Dendritic cell treated with granulocyte-macrophage colony-stimulating factor and Interleukin-4, amounts not matched to agents 40 ng/mL and 50 ng/mL, for 4 days (primary cell): Measurements from ENCODE around the gene ANKRD13B.

Source experiments
- H3K27ac Mint-ChIP-seq: one replicate; pipeline ENCODE4 v1.8.0; 2022; ENCODE audit warnings: mild to moderate bottlenecking, mixed read lengths
- H3K27me3 Mint-ChIP-seq: one replicate; pipeline ENCODE4 v1.8.0; 2022; ENCODE audit warnings: mild to moderate bottlenecking, mixed read lengths
- H3K36me3 Mint-ChIP-seq: one replicate; pipeline ENCODE4 v1.8.0; 2022; ENCODE audit warnings: low read depth, mixed read lengths
- H3K4me1 Mint-ChIP-seq: one replicate; pipeline ENCODE4 v1.8.0; 2022; ENCODE audit warnings: low read depth, mixed read lengths
- H3K4me3 Mint-ChIP-seq: one replicate; pipeline ENCODE4 v1.8.0; 2022; ENCODE audit warnings: mild to moderate bottlenecking, moderate library complexity, mixed read lengths
- H3K9me3 Mint-ChIP-seq: one replicate; pipeline ENCODE4 v1.8.0; 2022; ENCODE audit warnings: mixed read lengths
- intact Hi-C: fragments of 100-400 bp; cut with micrococcal nuclease; formaldehyde crosslinking; loops from one replicate; pipeline ENCODE4 v1.15.0; 2022

ANKRD13B gene

GRCh38 chr17:29582772-29583171 is 10.2 kb upstream of the ANKRD13B start:
- H3K4me3 Mint-ChIP-seq, result no peak overlapping the region
- no peaks in the 10 kb centered on the region for H3K27me3 Mint-ChIP-seq
- H3K4me1 Mint-ChIP-seq, result peaks cover 61% of the 10 kb centered on the region
- no peak overlapping the region for H3K27ac Mint-ChIP-seq
- H3K36me3 Mint-ChIP-seq, result peaks cover 64% of the 10 kb centered on the region
- H3K9me3 Mint-ChIP-seq, result no peaks in the 10 kb centered on the region
- intact Hi-C loops, result no loop called here

GRCh38 chr17:29583324-29584248 is 9.3 kb upstream of the ANKRD13B start:
- Mint-ChIP-seq H3K4me1 (peaks cover 68% of the 10 kb centered on the region), H3K4me3 (no peak overlapping the region), H3K27me3 (no peaks in the 10 kb centered on the region), H3K9me3 (no peaks in the 10 kb centered on the region), H3K36me3 (peaks cover 62% of the 10 kb centered on the region), H3K27ac (peak overlapping the region; percentile 81)
- intact Hi-C loops, result no loop called here

GRCh38 chr17:29584452-29585079 is 8.4 kb upstream of the ANKRD13B start:
- intact Hi-C loops, result no loop called here
- peak overlapping the region; percentile 81 for H3K27ac Mint-ChIP-seq

GRCh38 chr17:29585080-29585751 is 7.7 kb upstream of the ANKRD13B start:
- Mint-ChIP-seq H3K27ac (peak overlapping the region; percentile 81), H3K9me3 (no peaks in the 10 kb centered on the region), H3K4me3 (peak overlapping the region; percentile 67), H3K36me3 (peaks cover 49% of the 10 kb centered on the region), H3K4me1 (peaks cover 70% of the 10 kb centered on the region), H3K27me3 (no peaks in the 10 kb centered on the region)
- intact Hi-C loops, result no loop called here

More at GRCh38 chr17:29584452-29585079, 8.4 kb upstream of the ANKRD13B start:
- H3K9me3 Mint-ChIP-seq, result no peaks in the 10 kb centered on the region
- H3K4me1 Mint-ChIP-seq, result peaks cover 69% of the 10 kb centered on the region
- peak overlapping the region; percentile 67 for H3K4me3 Mint-ChIP-seq
- H3K36me3 Mint-ChIP-seq, result peaks cover 56% of the 10 kb centered on the region
- H3K27me3 Mint-ChIP-seq, result no peaks in the 10 kb centered on the region

GRCh38 chr17:29586676-29587469 is 6.1 kb upstream of the ANKRD13B start:
- Mint-ChIP-seq H3K36me3 (peaks cover 33% of the 10 kb centered on the region), H3K4me1 (peaks cover 82% of the 10 kb centered on the region), H3K9me3 (no peaks in the 10 kb centered on the region), H3K4me3 (peak overlapping the region; percentile 86), H3K27ac (peak overlapping the region; percentile 45), H3K27me3 (peaks cover 8% of the 10 kb centered on the region)
- intact Hi-C loops, result no loop called here

- H3K27ac Mint-ChIP-seq, result peak overlapping the region; percentile 80
- H3K27me3 Mint-ChIP-seq, result peaks cover 11% of the 10 kb centered on the region
- H3K9me3 Mint-ChIP-seq, result no peaks in the 10 kb centered on the region
- intact Hi-C loops, result no loop called here
- H3K4me1 Mint-ChIP-seq, result peaks cover 87% of the 10 kb centered on the region
- peaks cover 25% of the 10 kb centered on the region for H3K36me3 Mint-ChIP-seq
- peak overlapping the region; percentile 86 for H3K4me3 Mint-ChIP-seq
Observed at GRCh38 chr17:29587591-29587990, 5.3 kb upstream of the ANKRD13B start.

GRCh38 chr17:29588017-29588561 is 4.8 kb upstream of the ANKRD13B start:
- Mint-ChIP-seq H3K36me3 (peaks cover 21% of the 10 kb centered on the region), H3K9me3 (no peaks in the 10 kb centered on the region), H3K27me3 (peaks cover 14% of the 10 kb centered on the region), H3K27ac (peak overlapping the region; percentile 80), H3K4me1 (peaks cover 86% of the 10 kb centered on the region), H3K4me3 (peak overlapping the region; percentile 86)
- intact Hi-C loops, result loop anchor here (2.0 kb wide), 1 partner anchor 25 kb away; no protein-coding TSS in a partner anchor

- Mint-ChIP-seq H3K9me3 (no peaks in the 10 kb centered on the region), H3K36me3 (peaks cover 14% of the 10 kb centered on the region), H3K27ac (peak overlapping the region; percentile 80), H3K4me3 (peak overlapping the region; percentile 86), H3K4me1 (peaks cover 83% of the 10 kb centered on the region), H3K27me3 (peaks cover 18% of the 10 kb centered on the region)
- intact Hi-C loops, result loop anchor here (2.0 kb wide), 1 partner anchor 24 kb away; no protein-coding TSS in a partner anchor
Observed at GRCh38 chr17:29588562-29589411, 4.1 kb upstream of the ANKRD13B start.

GRCh38 chr17:29589524-29590410 is 3.2 kb upstream of the ANKRD13B start, which contains the start of gene GIT1:
Gene GIT1, minus strand, starts transcription at chr17:29589648. Its CDS starts 270 bp downstream, at chr17:29589378.
- peak within 1 kb of the TSS; percentile 80 for H3K27ac Mint-ChIP-seq
- peaks cover 10% of the 10 kb centered on the region for H3K36me3 Mint-ChIP-seq
- no peaks in the 10 kb centered on the region for H3K9me3 Mint-ChIP-seq
- intact Hi-C loops, result loop anchor here (2.0 kb wide), 1 partner anchor 23 kb away; no protein-coding TSS in a partner anchor
- H3K4me3 Mint-ChIP-seq, result peak within 1 kb of the TSS; percentile 86
- peaks cover 80% of the 10 kb centered on the region for H3K4me1 Mint-ChIP-seq
- H3K27me3 Mint-ChIP-seq, result peaks cover 28% of the 10 kb centered on the region

GRCh38 chr17:29590411-29591145 is 2.4 kb upstream of the ANKRD13B start:
- peaks cover 36% of the 10 kb centered on the region for H3K27me3 Mint-ChIP-seq
- H3K36me3 Mint-ChIP-seq, result peaks cover 10% of the 10 kb centered on the region
- intact Hi-C loops, result no loop called here
- H3K27ac Mint-ChIP-seq, result peak overlapping the region; percentile 71
- H3K9me3 Mint-ChIP-seq, result no peaks in the 10 kb centered on the region
- peaks cover 72% of the 10 kb centered on the region for H3K4me1 Mint-ChIP-seq
- H3K4me3 Mint-ChIP-seq, result peak overlapping the region; percentile 73

- peak overlapping the region; percentile 71 for H3K27ac Mint-ChIP-seq
- peak overlapping the region; percentile 51 for H3K4me3 Mint-ChIP-seq
- H3K36me3 Mint-ChIP-seq, result peaks cover 10% of the 10 kb centered on the region
- H3K4me1 Mint-ChIP-seq, result peaks cover 71% of the 10 kb centered on the region
- peaks cover 39% of the 10 kb centered on the region for H3K27me3 Mint-ChIP-seq
- H3K9me3 Mint-ChIP-seq, result no peaks in the 10 kb centered on the region
- intact Hi-C loops, result no loop called here
Observed at GRCh38 chr17:29591146-29591736, 1.7 kb upstream of the ANKRD13B start.
